OCI-LY7 (cell line): ENCODE results near the gene PHAF1.

ENCODE experiments used
- EZH2phosphoT487 ChIP-seq: fragments of 200-600 bp; sonication (generic); IDR thresholded peaks from 2 replicates; pipeline ENCODE4 v1.6.1; 2018; ENCODE audit warnings: low read depth, borderline replicate concordance, mild to moderate bottlenecking, mixed run types, antibody characterized with exemption, low read length, moderate library complexity, mixed read lengths
- TF ChIP-seq, protein P1 (sequence below): fragments of 200-600 bp; sonication (generic); conservative IDR thresholded peaks from 2 replicates; pipeline ENCODE4 v1.5.1; 2014; ENCODE audit warnings: mild to moderate bottlenecking, antibody characterized with exemption, low read length, moderate library complexity, mixed read lengths

GRCh38 chr16:67191411-67191994, 81.8 kb downstream of the PHAF1 start:
- TF ChIP-seq, protein P1, sequence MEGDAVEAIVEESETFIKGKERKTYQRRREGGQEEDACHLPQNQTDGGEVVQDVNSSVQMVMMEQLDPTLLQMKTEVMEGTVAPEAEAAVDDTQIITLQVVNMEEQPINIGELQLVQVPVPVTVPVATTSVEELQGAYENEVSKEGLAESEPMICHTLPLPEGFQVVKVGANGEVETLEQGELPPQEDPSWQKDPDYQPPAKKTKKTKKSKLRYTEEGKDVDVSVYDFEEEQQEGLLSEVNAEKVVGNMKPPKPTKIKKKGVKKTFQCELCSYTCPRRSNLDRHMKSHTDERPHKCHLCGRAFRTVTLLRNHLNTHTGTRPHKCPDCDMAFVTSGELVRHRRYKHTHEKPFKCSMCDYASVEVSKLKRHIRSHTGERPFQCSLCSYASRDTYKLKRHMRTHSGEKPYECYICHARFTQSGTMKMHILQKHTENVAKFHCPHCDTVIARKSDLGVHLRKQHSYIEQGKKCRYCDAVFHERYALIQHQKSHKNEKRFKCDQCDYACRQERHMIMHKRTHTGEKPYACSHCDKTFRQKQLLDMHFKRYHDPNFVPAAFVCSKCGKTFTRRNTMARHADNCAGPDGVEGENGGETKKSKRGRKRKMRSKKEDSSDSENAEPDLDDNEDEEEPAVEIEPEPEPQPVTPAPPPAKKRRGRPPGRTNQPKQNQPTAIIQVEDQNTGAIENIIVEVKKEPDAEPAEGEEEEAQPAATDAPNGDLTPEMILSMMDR: no peak
- no peak for TF ChIP-seq EZH2phosphoT487
